HL-60 (cell line): ENCODE data around the gene GABBR2.

Experiments used
- POLR2AphosphoS5 ChIP-seq: IDR thresholded peaks from 2 replicates; pipeline ENCODE4 v1.6.1; 2012; ENCODE audit warnings: low read depth
- TF ChIP-seq, protein P1 (sequence below): IDR thresholded peaks from one replicate; pipeline ENCODE4 v1.5.1; 2011; ENCODE audit warnings: low read length, control low read depth, inconsistent platforms; ENCODE audit not compliant: insufficient read depth
- TF ChIP-seq, protein P2 (sequence below): IDR thresholded peaks from 2 replicates; pipeline ENCODE4 v1.6.1; 2012; ENCODE audit warnings: low read depth; ENCODE audit not compliant: insufficient replicate concordance

DNA sequence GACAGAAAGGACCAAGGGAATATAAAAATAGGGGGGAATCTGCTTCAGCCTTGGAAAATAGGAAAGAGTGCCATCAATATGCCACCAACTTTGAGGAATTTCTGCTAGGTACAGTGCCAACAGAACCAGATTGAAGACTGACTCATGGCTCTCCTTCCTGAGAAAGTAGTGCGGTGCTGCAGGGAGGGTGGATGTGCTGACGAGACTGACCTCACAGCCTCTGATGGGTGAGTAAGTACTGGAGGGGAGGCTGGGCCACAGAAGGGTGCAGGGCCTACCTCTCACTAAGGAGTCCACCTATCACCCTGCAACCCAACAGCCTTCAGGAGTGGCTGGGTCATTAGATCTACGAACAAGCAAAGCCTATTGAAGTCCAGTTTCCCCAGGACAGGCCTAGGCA lies 187.6 kb downstream of the GABBR2 start:
- TF ChIP-seq POLR2AphosphoS5: no peak
- TF ChIP-seq, protein P1, sequence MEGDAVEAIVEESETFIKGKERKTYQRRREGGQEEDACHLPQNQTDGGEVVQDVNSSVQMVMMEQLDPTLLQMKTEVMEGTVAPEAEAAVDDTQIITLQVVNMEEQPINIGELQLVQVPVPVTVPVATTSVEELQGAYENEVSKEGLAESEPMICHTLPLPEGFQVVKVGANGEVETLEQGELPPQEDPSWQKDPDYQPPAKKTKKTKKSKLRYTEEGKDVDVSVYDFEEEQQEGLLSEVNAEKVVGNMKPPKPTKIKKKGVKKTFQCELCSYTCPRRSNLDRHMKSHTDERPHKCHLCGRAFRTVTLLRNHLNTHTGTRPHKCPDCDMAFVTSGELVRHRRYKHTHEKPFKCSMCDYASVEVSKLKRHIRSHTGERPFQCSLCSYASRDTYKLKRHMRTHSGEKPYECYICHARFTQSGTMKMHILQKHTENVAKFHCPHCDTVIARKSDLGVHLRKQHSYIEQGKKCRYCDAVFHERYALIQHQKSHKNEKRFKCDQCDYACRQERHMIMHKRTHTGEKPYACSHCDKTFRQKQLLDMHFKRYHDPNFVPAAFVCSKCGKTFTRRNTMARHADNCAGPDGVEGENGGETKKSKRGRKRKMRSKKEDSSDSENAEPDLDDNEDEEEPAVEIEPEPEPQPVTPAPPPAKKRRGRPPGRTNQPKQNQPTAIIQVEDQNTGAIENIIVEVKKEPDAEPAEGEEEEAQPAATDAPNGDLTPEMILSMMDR: no peak
- TF ChIP-seq, protein P2, sequence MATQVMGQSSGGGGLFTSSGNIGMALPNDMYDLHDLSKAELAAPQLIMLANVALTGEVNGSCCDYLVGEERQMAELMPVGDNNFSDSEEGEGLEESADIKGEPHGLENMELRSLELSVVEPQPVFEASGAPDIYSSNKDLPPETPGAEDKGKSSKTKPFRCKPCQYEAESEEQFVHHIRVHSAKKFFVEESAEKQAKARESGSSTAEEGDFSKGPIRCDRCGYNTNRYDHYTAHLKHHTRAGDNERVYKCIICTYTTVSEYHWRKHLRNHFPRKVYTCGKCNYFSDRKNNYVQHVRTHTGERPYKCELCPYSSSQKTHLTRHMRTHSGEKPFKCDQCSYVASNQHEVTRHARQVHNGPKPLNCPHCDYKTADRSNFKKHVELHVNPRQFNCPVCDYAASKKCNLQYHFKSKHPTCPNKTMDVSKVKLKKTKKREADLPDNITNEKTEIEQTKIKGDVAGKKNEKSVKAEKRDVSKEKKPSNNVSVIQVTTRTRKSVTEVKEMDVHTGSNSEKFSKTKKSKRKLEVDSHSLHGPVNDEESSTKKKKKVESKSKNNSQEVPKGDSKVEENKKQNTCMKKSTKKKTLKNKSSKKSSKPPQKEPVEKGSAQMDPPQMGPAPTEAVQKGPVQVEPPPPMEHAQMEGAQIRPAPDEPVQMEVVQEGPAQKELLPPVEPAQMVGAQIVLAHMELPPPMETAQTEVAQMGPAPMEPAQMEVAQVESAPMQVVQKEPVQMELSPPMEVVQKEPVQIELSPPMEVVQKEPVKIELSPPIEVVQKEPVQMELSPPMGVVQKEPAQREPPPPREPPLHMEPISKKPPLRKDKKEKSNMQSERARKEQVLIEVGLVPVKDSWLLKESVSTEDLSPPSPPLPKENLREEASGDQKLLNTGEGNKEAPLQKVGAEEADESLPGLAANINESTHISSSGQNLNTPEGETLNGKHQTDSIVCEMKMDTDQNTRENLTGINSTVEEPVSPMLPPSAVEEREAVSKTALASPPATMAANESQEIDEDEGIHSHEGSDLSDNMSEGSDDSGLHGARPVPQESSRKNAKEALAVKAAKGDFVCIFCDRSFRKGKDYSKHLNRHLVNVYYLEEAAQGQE: no peak
